EH (cell line): Measurements from ENCODE around the gene MGST2.
"Not testable (repeated sequence)": the region's sequence is repeated elsewhere in the genome, so short reads cannot be mapped to it uniquely, and the experiment has no call there.

Experiments
- DNase-seq: peaks from one replicate; pipeline ENCODE4 v3.0.0-alpha.2; 2015; ENCODE audit warnings: low read depth

Gene MGST2

GRCh38 chr4:139665690-139666529, at the start of gene MGST2:
MGST2 (plus strand) TSS chr4:139665819; CDS start chr4:139666020, 201 bp downstream.
- peak; percentile 70 for DNase-seq

- DNase-seq: peak; percentile 18
Measured at GRCh38 chr4:139617702-139618490, 47.7 kb upstream of the MGST2 start.

- peak; percentile 40 for DNase-seq
Measured at GRCh38 chr4:139619644-139620043, 46.0 kb upstream of the MGST2 start.

DNA sequence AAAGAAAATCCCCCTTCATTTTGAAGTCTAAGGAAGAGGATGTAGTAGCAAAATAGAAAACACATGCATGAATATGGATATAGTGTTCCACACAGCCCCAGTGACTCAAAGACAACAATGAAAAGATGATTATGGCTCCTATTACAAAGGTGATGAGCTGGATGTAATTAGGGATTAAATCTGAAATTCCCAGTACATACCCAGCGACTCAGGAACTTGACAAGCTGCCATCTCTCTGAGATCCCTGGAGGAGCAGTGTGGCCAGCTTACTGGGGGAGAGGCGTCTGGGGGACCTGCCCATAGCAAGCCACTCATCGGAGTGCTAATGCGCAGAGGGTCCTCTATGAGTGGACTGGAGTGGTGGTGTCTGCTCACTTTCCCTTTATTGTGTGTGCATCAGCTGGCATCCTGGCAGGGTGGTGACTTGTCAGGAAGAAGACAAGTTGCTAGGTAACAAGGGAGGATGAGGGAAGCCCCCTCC, 42.7 kb upstream of the MGST2 start:
- DNase-seq: no peak

DNA sequence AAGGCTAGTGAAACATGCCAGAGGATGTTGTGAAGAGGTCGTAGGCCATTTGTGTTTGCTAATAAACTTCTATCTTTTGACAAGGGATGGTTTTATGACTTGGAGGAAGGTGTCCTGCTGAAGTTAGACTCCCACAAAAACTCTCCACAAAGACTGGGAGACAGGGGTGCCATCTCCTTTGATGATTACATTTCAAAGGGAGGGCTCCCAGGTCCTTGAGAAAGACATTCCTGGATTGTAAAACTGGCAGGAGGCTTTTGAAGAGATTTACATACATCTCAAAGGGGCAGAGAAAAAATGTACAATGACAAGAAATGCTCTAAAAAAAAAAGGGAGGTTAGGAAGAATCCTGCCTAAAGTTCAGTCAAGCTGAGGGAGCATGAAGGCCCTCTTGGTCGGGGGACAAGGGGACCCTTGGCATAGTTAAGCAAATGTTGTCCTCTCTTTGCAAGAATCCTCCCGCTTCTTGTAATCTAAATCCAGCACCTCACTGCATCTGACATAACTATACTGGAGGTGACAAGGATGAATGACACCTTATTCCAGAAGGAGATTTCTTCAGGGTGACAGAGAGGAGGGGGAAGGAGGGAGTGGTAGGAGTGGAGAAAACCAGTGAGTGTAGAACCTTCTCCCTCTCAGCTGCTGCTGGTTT, 41.1 kb upstream of the MGST2 start:
- no peak for DNase-seq

DNA sequence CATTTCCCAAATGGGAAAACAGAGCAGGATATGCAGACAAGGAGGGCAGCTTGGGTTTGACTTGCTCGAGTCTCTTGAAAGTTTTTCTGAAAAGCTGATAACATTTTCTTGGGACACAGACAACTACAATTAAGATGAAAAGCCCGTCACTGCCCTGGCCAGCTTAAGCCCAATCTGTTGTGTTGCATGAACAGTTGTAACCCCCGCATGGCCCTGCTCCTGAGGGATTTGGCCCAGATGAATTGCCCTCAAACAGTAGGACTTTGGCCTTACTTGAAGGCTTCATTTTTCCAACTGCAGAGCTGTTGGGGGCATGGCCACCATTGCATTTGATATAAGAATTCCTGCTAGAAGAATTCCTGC, 40.5 kb upstream of the MGST2 start:
- DNase-seq: no peak

GRCh38 chr4:139625482-139625881, 40.1 kb upstream of the MGST2 start:
- no peak for DNase-seq

DNA sequence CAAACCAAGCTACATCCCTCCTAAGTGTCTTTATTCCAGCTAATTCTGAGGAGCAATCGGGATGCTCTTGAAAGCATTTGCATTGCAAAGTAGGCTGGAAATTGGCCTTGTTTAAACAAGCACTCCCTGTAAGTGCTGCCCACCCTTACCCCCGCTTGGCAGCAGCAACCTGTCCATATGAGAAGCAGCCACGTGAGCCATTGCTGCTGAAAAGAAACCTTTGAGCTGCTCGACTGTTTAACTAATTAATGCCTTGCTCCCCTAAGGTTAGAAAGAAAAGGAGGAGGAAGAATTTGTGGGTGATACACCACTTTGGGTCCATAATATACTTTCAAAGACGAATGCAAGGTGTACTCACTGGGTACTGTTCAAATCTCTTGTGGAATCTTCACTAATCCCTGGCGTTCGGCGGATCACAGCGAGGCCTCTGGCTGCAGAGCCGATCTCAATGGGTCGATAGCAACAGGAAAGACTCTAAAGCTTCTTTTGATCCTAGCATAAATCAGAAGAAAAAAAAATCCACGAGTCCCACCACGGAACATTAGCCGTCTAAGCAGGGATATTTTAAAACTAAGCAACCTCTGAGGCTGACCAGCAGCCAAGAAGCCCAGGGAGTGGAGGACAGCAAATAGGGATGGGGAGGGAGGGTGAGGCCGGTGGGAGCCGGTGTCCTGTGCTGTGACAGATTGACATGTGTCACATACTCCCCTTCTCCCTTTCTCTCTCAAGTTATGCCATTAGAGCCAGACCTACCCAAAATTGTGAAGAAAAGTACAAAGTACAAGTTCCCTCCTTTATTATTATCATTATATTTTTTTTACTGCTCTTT, 37.2 kb upstream of the MGST2 start:
- no peak for DNase-seq

DNA sequence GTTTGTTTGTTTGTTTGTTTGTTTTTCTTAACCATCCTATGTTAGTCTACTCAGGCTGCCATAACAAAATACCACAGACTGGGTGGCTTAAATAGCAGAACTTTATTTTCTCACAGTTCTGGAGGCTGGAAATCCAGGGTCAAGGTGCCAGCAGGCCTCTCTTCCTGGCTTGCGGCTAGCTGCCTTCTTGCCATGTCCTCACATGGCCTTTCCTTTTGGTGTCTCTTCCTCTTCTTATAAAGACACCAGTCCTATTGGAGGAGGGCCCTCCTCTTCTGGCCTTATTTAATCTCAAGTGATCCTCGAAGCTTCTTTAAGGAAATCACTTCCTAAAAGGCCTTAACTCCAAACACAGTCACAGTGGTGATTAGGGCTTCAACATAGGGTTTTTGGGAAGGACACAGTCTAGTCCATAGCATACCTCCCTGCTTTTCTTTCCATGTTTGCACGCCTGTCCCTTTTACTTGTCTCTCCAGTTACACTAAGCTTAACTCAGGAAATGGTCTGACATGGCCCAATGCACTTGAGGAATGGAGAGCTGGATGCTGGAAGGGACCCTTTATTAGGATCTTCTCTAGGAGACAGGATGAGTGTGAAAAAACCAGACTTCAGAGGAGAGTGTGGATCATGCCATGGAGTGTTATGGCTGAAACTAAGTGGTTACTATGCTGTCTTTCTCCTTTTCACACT, 36.0 kb upstream of the MGST2 start:
- DNase-seq: no peak

- DNase-seq: no peak
Measured at GRCh38 chr4:139630126-139630495, 35.5 kb upstream of the MGST2 start.

GRCh38 chr4:139630991-139631390, 34.6 kb upstream of the MGST2 start:
- no peak for DNase-seq

- no peak for DNase-seq
Measured at GRCh38 chr4:139631791-139632190, 33.8 kb upstream of the MGST2 start.

DNA sequence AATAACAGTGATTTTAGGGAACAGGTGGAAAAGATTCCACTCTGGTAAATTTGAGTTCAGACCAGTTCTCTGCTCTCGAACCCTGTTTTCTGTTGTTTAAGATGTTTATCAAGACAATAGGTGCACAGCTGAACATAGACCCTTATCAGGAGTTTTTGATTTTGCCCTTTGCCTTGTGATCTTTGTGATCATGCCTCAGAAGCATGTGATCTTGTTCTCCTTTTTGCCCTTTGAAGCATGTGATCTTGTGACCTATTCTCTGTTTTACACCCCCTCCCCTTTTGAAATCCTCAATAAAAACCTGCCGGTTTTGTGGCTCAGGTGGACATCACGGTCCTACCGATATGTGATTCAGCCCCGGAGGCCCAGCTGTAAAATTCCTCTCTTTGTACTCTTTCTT, 32.9 kb upstream of the MGST2 start:
- not testable (repeated sequence) for DNase-seq

DNA sequence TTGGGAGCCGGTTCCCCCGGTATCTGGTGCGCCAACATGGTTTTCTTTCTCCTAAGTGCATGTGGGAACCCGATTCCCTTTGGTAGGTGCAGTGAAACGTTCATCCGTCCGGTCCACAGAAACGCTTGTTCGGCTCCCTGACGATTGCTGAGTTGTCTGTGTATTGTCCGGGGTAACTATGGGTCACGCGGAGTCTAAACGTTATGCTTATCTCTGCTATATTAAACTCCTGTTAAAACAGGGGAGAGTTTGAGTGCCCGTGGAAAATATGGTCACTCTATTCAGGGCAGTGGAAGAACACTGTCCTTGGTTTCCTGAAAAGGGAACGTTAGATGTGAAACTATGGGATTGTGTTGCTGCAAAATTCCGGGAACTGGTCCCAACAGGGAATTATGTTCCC, 32.4 kb upstream of the MGST2 start:
- DNase-seq: no peak

DNA sequence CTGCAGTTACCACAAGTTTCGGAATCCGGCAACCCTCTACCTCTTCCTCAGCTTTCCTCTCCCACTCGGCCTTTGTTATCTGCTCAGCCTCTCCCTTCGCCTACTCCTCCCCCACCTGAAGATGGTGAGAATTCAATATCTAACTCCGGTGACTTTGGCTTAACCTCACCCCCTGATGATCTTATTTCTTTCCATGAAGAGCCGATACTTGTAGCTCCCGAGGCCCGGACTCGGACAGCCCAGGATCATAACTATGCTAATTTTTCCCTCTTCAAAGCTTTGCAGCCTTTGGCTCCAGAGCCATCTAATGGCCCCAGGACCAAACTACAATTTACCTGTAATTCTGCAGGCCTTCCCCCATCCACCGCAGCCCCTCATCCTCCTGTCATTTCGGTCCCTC, 32.0 kb upstream of the MGST2 start:
- DNase-seq: peak; percentile 19

DNA sequence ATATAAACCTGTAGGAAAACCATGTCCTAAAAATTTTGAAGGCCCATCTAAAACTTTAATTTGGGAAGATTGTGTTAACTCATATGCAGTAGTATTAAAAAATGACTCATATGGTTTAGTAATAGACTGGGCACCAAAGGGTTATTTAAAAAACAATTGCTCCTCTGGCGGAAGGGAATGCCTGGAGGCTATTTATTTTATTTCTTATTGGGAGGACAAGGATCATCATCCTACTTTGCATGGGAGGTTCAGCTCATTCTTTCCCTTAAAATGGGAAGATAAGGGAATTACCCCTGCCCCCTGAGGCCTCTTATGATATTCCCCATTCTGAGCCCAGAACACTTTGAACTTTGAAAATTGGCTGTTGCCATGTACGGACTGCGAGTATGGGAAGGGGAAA, 29.7 kb upstream of the MGST2 start:
- DNase-seq: no peak

DNA sequence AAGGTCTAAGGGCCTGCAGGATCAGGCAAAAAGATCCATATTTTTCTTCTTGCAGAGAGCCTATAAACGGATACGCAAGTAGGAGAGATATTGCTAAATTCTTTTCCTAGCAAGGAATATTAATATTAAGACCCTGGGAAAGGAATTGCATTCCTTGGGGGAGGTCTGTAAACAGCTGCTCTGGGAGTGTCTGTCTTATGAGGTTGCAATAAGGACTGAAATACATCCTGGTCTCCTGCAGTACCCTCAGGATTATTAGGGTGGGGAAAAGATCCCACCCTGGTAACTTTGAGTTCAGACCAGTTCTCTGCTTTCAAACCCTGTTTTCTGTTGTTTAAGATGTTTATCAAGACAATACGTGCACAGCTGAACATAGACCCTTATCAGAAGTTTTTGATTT, 27.3 kb upstream of the MGST2 start:
- not testable (repeated sequence) for DNase-seq

DNA sequence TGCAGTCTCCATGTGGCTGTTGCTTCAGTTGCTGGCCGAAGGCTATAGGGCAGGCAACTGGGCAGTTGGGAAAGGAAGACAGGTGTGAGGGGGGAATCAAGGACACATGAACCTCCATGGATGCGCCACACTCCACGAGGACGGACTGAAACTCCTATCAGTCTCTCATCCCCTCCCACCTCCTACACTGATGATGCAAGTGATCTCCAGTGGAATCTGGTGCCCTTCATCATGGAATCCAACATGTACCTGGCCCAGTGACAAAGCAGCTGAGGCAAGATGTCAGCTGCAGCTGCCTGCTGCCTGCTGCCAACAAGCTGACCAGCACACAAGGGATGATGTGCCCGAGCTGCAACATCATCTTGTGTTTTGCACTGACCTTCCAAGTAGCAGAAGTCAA, 26.0 kb upstream of the MGST2 start:
- DNase-seq: no peak

- peak; percentile 65 for DNase-seq
Measured at GRCh38 chr4:139641218-139641617, 24.4 kb upstream of the MGST2 start.

DNA sequence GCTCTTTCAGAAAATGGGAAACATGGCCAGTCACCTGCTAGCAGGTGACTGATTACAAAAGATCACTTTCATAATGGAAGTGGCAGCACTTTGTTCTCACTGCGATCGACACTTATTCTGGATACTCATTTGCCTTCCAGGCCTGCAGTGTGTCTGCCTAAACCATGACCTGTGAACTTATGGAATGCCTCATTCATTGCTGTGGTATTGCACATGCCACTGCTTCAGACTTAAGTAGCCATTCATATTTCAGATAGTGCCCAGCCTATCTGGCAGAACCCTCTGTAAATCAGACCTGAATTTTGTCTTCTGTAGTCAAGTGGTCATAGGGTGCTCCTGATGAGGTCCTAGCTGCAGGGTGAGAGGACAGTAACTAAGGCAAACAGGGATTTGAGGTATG, 23.3 kb upstream of the MGST2 start:
- peak; percentile 72 for DNase-seq
